OCI-LY1 (cell line): ENCODE data around the gene PLOD2.

Experiments used
- H2AFZ ChIP-seq: fragments of 200-600 bp; sonication (generic), shearing (Covaris generic); 2 replicates; pipeline ENCODE4 v1.6.0; 2014; ENCODE audit warnings: antibody characterized with exemption, mild to moderate bottlenecking, low read length
- H3F3A ChIP-seq: fragments of 200-600 bp; sonication (generic), shearing (Covaris generic); 2 replicates; pipeline ENCODE4 v1.6.0; 2014; ENCODE audit warnings: mild to moderate bottlenecking, antibody characterized with exemption, low read length, moderate library complexity; ENCODE audit not compliant: insufficient read depth
- H3K27ac ChIP-seq: fragments of 200-600 bp; sonication (generic); 2 replicates; pipeline ENCODE4 v1.5.1; 2014; ENCODE audit warnings: low read length, mixed run types, mild to moderate bottlenecking, low read depth; ENCODE audit not compliant: poor library complexity, severe bottlenecking
- H3K27me3 ChIP-seq: fragments of 200-600 bp; sonication (generic); 2 replicates; pipeline ENCODE4 v1.6.0; 2014; ENCODE audit warnings: antibody characterized with exemption, mild to moderate bottlenecking, low read length, moderate library complexity; ENCODE audit not compliant: insufficient read depth
- H3K36me3 ChIP-seq: fragments of 200-600 bp; sonication (generic); 2 replicates; pipeline ENCODE4 v1.6.1; 2014; ENCODE audit warnings: mild to moderate bottlenecking, antibody characterized with exemption, low read length, moderate library complexity, mixed read lengths; ENCODE audit not compliant: insufficient read depth
- H3K4me1 ChIP-seq: fragments of 200-600 bp; sonication (generic); 2 replicates; pipeline ENCODE4 v1.5.1; 2014; ENCODE audit warnings: mild to moderate bottlenecking, low read length, moderate library complexity; ENCODE audit not compliant: insufficient read depth, severe bottlenecking
- H3K4me2 ChIP-seq: fragments of 200-600 bp; sonication (generic), shearing (Covaris generic); 2 replicates; pipeline ENCODE4 v1.6.1; 2014; ENCODE audit warnings: low read length
- H3K4me3 ChIP-seq: fragments of 200-600 bp; sonication (generic); 2 replicates; pipeline ENCODE4 v1.5.1; 2014; ENCODE audit warnings: low read length, low read depth, mild to moderate bottlenecking, mixed read lengths; ENCODE audit not compliant: poor library complexity, severe bottlenecking
- H3K79me2 ChIP-seq: fragments of 200-600 bp; shearing (Covaris generic); 2 replicates; pipeline ENCODE4 v1.6.1; 2016; ENCODE audit warnings: mixed run types, low read length, mixed read lengths; ENCODE audit not compliant: insufficient read depth
- H3K9ac ChIP-seq: fragments of 200-600 bp; sonication (generic), shearing (Covaris generic); 2 replicates; pipeline ENCODE4 v1.6.1; 2014; ENCODE audit warnings: mild to moderate bottlenecking, low read length, mixed read lengths
- H3K9me2 ChIP-seq: fragments of 200-600 bp; sonication (generic), shearing (Covaris generic); 2 replicates; pipeline ENCODE4 v1.6.1; 2014; ENCODE audit warnings: low read depth, mild to moderate bottlenecking, low read length, mixed read lengths
- H3K9me3 ChIP-seq: fragments of 200-600 bp; shearing (Covaris generic); 2 replicates; pipeline ENCODE4 v1.6.1; 2014; ENCODE audit warnings: low read length, mixed read lengths
- H4K20me1 ChIP-seq: fragments of 200-600 bp; sonication (generic), shearing (Covaris generic); 2 replicates; pipeline ENCODE4 v1.6.0; 2016; ENCODE audit warnings: mild to moderate bottlenecking, low read length; ENCODE audit not compliant: insufficient read depth
- EZH2 ChIP-seq: fragments of 200-600 bp; sonication (generic), shearing (Covaris generic); IDR thresholded peaks from 2 replicates; pipeline ENCODE4 v1.8.0; 2017; ENCODE audit warnings: borderline replicate concordance, mixed run types, mild to moderate bottlenecking, antibody characterized with exemption, low read length, moderate library complexity, mixed read lengths
- TF ChIP-seq, protein P1 (sequence below): fragments of 200-600 bp; sonication (generic), shearing (Covaris generic); IDR thresholded peaks from 2 replicates; pipeline ENCODE4 v1.5.1; 2017; ENCODE audit warnings: mild to moderate bottlenecking, antibody characterized with exemption, low read length, moderate library complexity, mixed read lengths

The PLOD2 gene

DNA sequence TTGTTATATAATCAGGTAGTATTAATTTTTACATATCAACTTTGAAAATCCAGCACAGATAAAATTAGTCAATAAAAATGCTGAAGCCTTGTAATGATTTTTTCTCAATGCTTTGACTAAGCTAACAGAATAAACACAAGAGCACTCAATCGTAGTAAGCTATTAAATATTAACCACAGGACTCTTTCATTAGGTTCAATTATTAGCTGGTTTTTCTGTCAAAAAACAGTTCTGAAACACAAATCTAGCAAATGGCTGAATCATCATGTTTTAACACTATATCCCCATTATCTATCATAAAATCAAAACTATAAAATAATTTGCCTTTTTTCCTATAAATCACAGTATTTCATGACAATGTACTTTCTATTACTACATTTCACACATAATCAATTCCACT, 69.6 kb downstream of the PLOD2 start:
- peaks cover under 1% of the 10 kb centered on the region; the same call in 1 of the 2 replicates for H3K9me2 ChIP-seq
- H3K27ac ChIP-seq = no peak overlapping the region
- no peak overlapping the region for H3K9ac ChIP-seq
- H3K4me2 ChIP-seq = no peak overlapping the region
- no peak for TF ChIP-seq EZH2
- TF ChIP-seq, protein P1, sequence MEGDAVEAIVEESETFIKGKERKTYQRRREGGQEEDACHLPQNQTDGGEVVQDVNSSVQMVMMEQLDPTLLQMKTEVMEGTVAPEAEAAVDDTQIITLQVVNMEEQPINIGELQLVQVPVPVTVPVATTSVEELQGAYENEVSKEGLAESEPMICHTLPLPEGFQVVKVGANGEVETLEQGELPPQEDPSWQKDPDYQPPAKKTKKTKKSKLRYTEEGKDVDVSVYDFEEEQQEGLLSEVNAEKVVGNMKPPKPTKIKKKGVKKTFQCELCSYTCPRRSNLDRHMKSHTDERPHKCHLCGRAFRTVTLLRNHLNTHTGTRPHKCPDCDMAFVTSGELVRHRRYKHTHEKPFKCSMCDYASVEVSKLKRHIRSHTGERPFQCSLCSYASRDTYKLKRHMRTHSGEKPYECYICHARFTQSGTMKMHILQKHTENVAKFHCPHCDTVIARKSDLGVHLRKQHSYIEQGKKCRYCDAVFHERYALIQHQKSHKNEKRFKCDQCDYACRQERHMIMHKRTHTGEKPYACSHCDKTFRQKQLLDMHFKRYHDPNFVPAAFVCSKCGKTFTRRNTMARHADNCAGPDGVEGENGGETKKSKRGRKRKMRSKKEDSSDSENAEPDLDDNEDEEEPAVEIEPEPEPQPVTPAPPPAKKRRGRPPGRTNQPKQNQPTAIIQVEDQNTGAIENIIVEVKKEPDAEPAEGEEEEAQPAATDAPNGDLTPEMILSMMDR = no peak
- no peaks in the 10 kb centered on the region for H4K20me1 ChIP-seq
- H3K79me2 ChIP-seq = no peaks in the 10 kb centered on the region
- no peaks in the 10 kb centered on the region for H3F3A ChIP-seq
- no peak overlapping the region for H2AFZ ChIP-seq
- H3K9me3 ChIP-seq = no peaks in the 10 kb centered on the region
- H3K4me3 ChIP-seq = no peak overlapping the region
- H3K4me1 ChIP-seq = no peaks in the 10 kb centered on the region
- H3K27me3 ChIP-seq = no peaks in the 10 kb centered on the region
- H3K36me3 ChIP-seq = no peaks in the 10 kb centered on the region

DNA sequence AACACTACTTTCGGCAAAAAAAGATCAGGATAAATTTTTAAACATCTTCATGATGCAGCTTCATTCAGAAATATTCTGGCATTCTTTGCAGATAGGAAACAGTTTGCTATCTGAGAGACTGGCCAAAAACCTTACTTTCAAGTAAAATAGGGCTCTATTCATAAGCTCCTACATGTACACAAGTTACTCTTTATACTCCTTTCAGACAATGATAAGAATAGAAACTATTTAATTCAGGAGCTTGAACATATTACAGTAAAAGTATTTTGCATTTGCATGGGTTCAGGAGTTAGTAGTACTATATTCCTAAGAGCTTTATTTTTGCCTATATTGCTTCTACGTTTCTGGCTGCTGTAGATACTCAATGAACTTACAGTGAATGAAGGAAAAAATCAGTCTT, 70.5 kb downstream of the PLOD2 start:
- TF ChIP-seq, protein P1 = no peak
- no peak for TF ChIP-seq EZH2

DNA sequence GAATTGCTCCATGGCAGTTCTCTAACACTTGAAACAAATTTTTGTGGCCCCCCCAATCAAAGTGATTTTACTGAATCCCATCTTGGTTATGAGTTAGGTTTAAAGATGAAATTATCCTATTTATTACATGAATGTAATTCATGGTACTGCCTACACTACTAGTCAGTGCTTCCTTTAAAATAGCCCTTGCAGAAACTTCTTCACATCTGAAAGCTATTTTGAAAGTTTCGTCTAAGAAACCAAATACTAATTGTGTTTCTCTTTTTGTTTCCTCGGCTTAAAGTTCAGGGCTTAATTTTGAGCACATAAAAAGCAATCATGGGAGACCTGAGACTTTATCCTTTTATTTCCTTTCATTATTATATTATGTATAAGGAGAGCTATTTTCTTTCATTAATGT, 72.1 kb downstream of the PLOD2 start:
- H4K20me1 ChIP-seq = no peaks in the 10 kb centered on the region
- peaks cover 3% of the 10 kb centered on the region; the same call in 1 of the 2 replicates for H3K9me2 ChIP-seq
- no peaks in the 10 kb centered on the region for H3K27me3 ChIP-seq
- H3K27ac ChIP-seq = no peak overlapping the region
- H3K9ac ChIP-seq = no peak overlapping the region
- no peaks in the 10 kb centered on the region for H3K9me3 ChIP-seq
- H3K4me1 ChIP-seq = no peaks in the 10 kb centered on the region
- no peak overlapping the region for H3K4me2 ChIP-seq
- TF ChIP-seq EZH2 = no peak
- no peaks in the 10 kb centered on the region for H3K36me3 ChIP-seq
- no peaks in the 10 kb centered on the region for H3K79me2 ChIP-seq
- no peak overlapping the region for H3K4me3 ChIP-seq
- H3F3A ChIP-seq = no peaks in the 10 kb centered on the region
- no peak overlapping the region for H2AFZ ChIP-seq

More for the DNA sequence above, 70.5 kb downstream of the PLOD2 start:
- Histone ChIP-seq H3K4me1 (no peaks in the 10 kb centered on the region), H4K20me1 (no peaks in the 10 kb centered on the region), H3K27me3 (no peaks in the 10 kb centered on the region), H3K9ac (no peak overlapping the region), H3K36me3 (no peaks in the 10 kb centered on the region), H3K79me2 (no peaks in the 10 kb centered on the region), H3F3A (no peaks in the 10 kb centered on the region), H3K27ac (no peak overlapping the region), H3K4me2 (no peak overlapping the region), H2AFZ (no peak overlapping the region), H3K9me2 (peaks cover 3% of the 10 kb centered on the region; the same call in 1 of the 2 replicates), H3K4me3 (no peak overlapping the region), H3K9me3 (no peaks in the 10 kb centered on the region)

DNA sequence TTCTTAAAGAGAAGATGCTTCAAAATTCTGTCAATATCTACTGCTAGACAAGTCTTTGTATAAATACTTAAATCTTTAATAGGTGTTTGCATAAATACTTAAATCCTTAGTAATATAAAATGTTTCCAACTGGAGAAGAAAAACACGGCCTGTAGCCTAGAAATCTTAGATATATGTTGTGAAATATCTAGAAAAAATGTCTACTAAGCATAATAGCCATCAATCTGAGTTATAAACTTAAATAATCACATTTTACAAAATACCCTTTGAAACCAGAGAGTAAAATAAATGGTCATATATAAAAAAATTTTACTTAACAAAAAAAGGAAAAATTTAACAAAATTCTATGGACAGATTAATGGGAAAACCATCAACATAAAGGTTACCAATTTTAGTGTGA, 73.9 kb downstream of the PLOD2 start:
- H3K4me2 ChIP-seq = no peak overlapping the region
- H3K27me3 ChIP-seq = no peaks in the 10 kb centered on the region
- H3K4me3 ChIP-seq = no peak overlapping the region
- no peak overlapping the region for H3K27ac ChIP-seq
- no peak for TF ChIP-seq EZH2
- TF ChIP-seq, protein P1 = no peak
- H3K9ac ChIP-seq = no peak overlapping the region
- no peaks in the 10 kb centered on the region for H4K20me1 ChIP-seq
- H3K4me1 ChIP-seq = no peaks in the 10 kb centered on the region
- no peaks in the 10 kb centered on the region for H3F3A ChIP-seq
- no peak overlapping the region for H2AFZ ChIP-seq
- H3K36me3 ChIP-seq = no peaks in the 10 kb centered on the region
- H3K9me3 ChIP-seq = no peaks in the 10 kb centered on the region
- peaks cover 3% of the 10 kb centered on the region; the same call in 1 of the 2 replicates for H3K9me2 ChIP-seq
- no peaks in the 10 kb centered on the region for H3K79me2 ChIP-seq
